ENCODE data around the gene CYP4B1.
"Not testable (repeated sequence)": the region's sequence is repeated elsewhere in the genome, so short reads cannot be mapped to it uniquely, and the experiment has no call there.

The CYP4B1 gene

DNA sequence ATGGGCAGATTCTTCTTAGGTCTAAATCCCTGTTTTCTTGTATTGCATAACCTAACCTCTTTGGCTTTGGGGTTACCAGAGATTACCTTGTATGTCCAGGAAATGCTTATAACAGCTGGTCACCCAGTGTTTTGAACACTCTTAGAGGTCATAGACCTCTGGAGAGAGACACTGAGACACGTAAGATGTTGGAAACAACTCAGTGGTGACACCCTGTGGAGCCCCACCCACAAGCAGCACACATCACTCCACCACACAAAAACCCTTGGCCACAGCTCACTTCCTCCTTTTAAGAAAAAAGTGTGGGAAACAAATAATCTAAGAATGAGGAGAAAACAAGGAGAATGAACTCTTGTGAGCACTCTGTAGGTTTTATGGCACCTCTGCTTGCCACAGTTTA is 26.3 kb upstream of the CYP4B1 start:
- Mint-ChIP-seq H3K27ac (no peak overlapping the region), H3K27me3 (peaks cover 17% of the 10 kb centered on the region)

DNA sequence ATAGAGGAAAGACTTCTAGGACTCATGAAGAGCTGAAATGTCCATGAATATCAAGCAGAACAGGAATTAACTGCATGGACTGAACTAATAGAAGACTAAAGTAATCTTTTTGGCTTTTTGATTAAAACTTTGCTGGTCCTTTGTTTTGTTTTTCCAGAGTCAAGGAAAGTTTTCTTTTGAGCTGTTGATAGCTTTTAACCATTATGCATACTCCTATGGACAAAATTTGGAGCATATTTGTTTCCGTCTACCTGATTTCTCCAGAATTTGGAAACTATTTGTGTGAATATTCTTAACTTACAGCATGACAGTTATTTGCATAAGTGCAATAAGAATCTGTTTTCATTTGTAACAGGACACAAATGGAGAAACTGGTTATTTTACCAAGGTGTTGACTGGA is 24.5 kb upstream of the CYP4B1 start:
- Mint-ChIP-seq H3K9me3 (peaks cover 12% of the 10 kb centered on the region), H3K36me3 (peaks cover 4% of the 10 kb centered on the region)

More for the DNA sequence above, 26.3 kb upstream of the CYP4B1 start:
- peaks cover 8% of the 10 kb centered on the region for H3K36me3 Mint-ChIP-seq
- no peaks in the 10 kb centered on the region for H3K4me1 Mint-ChIP-seq
- H3K9me3 Mint-ChIP-seq: peaks cover 16% of the 10 kb centered on the region
- H3K4me3 Mint-ChIP-seq: no peak overlapping the region

DNA sequence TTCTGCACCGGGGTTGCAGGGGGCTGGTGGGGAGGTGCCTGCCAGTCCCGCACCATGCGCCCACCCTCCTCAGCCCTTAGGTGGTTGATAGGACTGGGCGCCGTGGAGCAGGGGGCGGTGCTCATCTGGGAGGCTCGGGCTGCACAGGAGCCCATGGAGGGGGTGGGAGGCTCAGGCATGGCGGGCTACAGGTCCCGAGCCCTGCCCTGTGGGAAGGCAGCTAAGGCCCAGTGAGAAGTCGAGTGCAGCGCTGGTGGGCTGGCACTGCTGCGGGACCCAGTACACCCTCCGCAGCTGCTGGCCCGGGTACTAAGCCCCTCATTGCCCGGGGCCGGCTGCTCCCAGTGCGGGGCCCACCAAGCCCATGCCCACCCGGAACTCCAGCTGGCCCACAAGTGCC is 20.4 kb upstream of the CYP4B1 start:
- not testable (repeated sequence) for H3K27me3 Mint-ChIP-seq, H3K4me3 Mint-ChIP-seq, H3K27ac Mint-ChIP-seq, H3K4me1 Mint-ChIP-seq, H3K9me3 Mint-ChIP-seq, H3K36me3 Mint-ChIP-seq

More for the DNA sequence above, 24.5 kb upstream of the CYP4B1 start:
- no peak overlapping the region for H3K4me3 Mint-ChIP-seq
- peaks cover 7% of the 10 kb centered on the region for H3K27me3 Mint-ChIP-seq
- H3K4me1 Mint-ChIP-seq: no peaks in the 10 kb centered on the region
- no peak overlapping the region for H3K27ac Mint-ChIP-seq

DNA sequence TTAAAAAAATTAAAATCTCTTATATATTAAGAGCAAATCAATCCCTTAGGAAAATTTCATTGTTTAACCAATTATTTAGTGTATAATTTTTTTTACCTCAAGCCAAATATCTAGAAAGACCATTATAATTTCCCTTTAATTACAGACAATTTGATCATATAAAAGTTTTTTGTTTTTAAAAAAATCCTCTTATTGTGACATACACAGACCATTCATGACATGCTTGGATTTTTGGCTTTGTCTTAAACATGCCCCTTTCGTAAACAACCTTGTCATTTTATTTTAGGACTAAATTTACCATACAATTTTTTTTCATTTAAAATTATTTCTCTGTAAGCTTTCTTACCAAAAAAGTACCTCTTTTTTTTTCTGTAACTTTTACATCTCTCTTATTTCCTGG is 14.2 kb upstream of the CYP4B1 start:
- Mint-ChIP-seq H3K4me1 (no peaks in the 10 kb centered on the region), H3K9me3 (peaks cover 5% of the 10 kb centered on the region), H3K36me3 (peaks cover 1% of the 10 kb centered on the region), H3K4me3 (no peak overlapping the region), H3K27me3 (peaks cover 9% of the 10 kb centered on the region), H3K27ac (no peak overlapping the region)

DNA sequence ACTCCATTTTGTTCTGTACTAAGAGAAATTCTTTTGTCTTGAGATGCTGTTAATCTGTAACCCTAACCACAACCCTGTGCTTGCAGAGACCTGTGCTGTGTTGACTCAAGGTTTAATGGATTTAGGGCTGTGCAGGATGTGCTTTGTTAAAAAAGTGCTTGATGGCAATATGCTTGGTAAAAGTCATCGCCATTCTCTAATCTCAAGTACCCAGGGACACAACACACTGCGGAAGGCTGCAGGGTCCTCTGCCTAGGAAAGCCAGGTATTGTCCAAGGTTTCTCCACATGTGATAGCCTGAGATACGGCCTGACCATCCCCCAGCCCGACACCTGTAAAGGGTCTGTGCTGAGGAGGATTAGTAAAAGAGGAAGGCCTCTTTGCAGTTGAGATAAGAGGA is 10.2 kb upstream of the CYP4B1 start:
- not testable (repeated sequence) for H3K4me1 Mint-ChIP-seq, H3K9me3 Mint-ChIP-seq, H3K36me3 Mint-ChIP-seq, H3K4me3 Mint-ChIP-seq, H3K27me3 Mint-ChIP-seq, H3K27ac Mint-ChIP-seq

DNA sequence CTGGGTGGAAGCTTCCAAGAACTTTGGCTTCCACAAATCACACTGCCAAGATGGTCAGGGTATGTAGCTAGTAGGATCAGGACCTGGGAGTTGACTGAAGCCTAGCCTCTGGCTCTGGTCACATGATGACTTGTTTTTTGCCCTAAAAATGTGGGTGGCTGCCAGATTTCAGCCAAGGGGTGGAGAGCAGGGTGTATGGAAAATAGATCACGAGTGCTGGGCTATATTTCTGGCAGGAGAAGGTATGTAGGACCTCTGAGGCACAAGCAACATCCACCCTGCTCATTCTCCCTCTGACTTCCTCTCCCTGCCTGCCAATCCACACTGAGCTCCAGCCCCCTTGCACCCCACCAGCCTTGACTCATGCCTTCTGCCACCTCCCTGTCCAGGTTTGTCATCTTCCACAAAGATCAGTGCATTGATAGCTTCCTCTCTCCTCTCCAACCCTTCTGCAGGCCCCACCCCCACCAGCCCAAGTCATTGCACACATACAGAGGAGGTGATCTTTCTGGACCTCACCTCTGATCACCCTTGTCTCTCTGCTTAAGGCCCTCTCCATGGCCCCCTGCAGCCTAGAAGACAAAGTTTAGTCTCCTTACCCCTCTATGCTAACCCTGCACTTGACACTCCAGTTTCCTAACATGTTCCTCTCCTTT is 8.3 kb upstream of the CYP4B1 start:
- no peak overlapping the region for H3K27ac Mint-ChIP-seq
- no peaks in the 10 kb centered on the region for H3K9me3 Mint-ChIP-seq
- H3K4me3 Mint-ChIP-seq: no peak overlapping the region
- H3K27me3 Mint-ChIP-seq: peaks cover 9% of the 10 kb centered on the region
- no peaks in the 10 kb centered on the region for H3K4me1 Mint-ChIP-seq
- no peaks in the 10 kb centered on the region for H3K36me3 Mint-ChIP-seq

DNA sequence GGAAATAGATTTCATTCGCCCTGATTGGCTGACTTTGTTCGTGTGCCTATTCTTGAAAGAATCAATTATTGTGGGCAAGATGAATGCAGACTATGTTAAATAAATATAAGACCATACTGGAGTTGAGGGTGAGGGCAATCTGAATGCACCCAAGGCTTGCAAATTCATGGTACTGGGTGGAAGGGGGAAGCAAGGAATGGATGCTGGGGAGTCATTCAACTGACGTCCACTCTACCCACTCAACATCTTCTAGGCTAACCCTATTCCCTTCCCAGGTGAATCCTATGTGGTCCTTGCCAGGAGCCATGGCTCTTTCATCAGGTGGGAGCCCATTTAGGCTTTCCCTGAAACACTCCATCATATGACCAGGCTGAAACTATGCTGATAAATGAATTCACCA is 5.7 kb upstream of the CYP4B1 start:
- Mint-ChIP-seq H3K9me3 (no peaks in the 10 kb centered on the region), H3K27me3 (peaks cover 14% of the 10 kb centered on the region), H3K27ac (no peak overlapping the region), H3K36me3 (no peaks in the 10 kb centered on the region), H3K4me1 (no peaks in the 10 kb centered on the region), H3K4me3 (no peak overlapping the region)

DNA sequence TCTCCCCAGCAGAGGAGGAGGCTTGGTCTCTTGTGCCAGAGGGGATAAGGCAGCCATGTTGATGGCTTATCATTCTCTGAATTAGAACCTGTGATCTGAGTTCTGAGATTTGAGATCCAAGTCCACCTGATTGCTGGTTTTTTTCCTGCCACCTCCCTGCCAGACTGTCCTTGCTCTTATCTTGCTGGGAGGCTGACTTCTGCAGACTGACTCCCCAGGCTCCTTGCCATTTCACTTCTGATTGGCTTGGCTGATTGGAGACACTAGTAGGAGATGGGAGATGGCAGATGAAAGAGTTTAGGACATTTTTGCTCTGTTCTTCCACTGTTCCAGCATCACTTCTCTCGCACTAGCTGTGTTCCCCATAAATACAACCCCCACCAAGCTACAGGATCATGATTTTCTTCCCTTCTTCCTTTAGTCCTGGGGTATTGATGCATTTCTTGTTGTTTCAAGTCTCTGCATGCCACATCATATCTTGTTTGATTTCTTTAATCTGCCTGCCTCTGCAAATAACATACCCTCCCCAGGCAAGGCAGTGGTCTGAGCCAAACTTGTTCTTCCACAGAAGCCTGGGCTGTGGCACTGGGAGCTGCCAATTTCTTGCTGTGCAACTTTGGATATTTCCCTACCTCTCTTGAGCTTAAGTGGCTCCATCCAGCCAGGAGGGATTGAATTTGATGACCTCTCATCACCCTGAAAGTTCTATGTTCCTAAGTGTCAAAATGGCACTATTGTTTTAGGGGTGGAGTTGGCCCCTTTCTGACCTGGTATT is 963 bp upstream of the CYP4B1 start:
- Mint-ChIP-seq H3K36me3 (no peaks in the 10 kb centered on the region), H3K4me1 (no peaks in the 10 kb centered on the region), H3K4me3 (no peak overlapping the region), H3K27ac (no peak overlapping the region), H3K9me3 (no peaks in the 10 kb centered on the region), H3K27me3 (peaks cover 13% of the 10 kb centered on the region)

DNA sequence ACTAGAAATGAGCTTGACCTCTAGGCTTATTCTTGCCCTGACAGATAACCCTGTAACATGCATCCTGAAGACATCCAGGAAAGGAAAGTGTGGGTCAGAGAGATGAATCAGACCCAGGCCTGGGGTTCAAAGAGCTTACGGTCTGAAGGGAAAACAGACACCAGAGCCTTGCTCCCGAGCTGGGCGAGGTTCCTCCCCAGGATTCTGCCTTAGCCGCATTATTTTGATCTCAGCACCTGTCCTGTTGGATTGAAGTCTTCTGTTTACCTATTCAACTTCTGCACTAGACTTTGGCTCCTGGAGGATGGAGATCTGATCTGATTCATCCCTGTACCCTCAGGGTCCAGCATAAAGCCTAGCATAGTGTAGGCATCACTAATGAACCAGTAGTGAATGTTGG is 1.9 kb downstream of the CYP4B1 start:
- H3K9me3 Mint-ChIP-seq: no peaks in the 10 kb centered on the region
- H3K36me3 Mint-ChIP-seq: no peaks in the 10 kb centered on the region
- H3K4me3 Mint-ChIP-seq: no peak overlapping the region
- no peak overlapping the region for H3K27ac Mint-ChIP-seq
- H3K27me3 Mint-ChIP-seq: peaks cover 13% of the 10 kb centered on the region
- H3K4me1 Mint-ChIP-seq: no peaks in the 10 kb centered on the region

DNA sequence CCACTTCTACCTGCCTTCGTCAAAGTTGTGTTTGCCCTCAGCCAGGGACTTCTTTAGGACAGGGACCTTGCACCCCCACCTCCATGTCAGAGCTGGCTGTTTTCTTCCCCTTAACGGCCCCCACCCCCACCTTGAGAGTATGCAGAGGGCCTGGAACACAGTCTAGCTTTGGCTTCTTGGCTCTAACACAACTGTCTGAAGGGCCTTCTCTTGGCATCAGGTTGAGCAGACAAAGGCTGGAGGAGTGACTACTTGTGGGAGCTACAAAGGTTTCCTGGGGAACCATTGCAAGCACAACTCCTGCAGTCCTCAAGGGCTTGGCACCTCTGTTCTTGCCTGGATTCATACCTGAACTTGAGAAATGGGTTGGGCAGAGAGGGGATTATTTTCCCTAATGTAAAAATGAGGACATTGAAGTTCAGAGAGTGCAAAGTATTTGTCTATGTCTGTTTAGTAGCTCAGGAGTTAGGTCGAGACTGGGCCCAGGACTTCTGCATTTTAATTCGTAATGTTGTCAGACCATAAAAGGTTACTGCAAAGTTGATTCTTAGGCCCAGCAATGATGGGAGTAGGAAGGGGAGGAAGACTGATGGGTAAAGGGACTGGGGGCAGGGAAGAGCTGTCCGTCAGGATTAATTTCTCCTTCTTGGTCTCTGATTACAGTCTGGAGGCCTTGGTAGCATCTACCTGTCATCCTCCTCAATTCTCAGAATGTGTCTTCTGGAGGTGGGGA is 2.6 kb downstream of the CYP4B1 start:
- H3K27ac Mint-ChIP-seq: no peak overlapping the region
- H3K4me3 Mint-ChIP-seq: no peak overlapping the region
- no peaks in the 10 kb centered on the region for H3K36me3 Mint-ChIP-seq

DNA sequence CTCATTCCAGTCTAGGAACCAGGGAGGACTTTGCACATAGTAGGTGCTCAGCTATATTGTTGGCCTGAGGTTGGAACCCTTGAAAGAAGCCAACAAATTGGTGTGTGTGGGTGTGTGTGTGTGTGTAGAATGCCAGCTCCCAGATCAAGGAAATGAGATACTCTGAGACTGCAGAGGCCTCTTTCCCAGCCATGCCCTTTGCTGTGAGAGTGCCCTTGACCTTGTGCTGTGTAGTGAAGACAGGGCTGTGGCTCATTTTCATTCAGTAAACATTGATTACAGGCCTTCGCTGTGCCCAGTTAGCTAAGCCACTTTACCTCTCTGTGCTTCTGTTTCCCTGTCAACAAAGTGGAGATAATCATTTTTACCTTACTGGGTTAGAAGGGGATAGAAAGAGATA is 3.2 kb downstream of the CYP4B1 start:
- H3K4me3 Mint-ChIP-seq: no peak overlapping the region
- H3K27ac Mint-ChIP-seq: no peak overlapping the region
- no peaks in the 10 kb centered on the region for H3K9me3 Mint-ChIP-seq
- H3K4me1 Mint-ChIP-seq: no peaks in the 10 kb centered on the region
- H3K36me3 Mint-ChIP-seq: no peaks in the 10 kb centered on the region
- peaks cover 9% of the 10 kb centered on the region for H3K27me3 Mint-ChIP-seq

More for the DNA sequence above, 2.6 kb downstream of the CYP4B1 start:
- peaks cover 10% of the 10 kb centered on the region for H3K27me3 Mint-ChIP-seq
- no peaks in the 10 kb centered on the region for H3K9me3 Mint-ChIP-seq
- H3K4me1 Mint-ChIP-seq: no peaks in the 10 kb centered on the region

DNA sequence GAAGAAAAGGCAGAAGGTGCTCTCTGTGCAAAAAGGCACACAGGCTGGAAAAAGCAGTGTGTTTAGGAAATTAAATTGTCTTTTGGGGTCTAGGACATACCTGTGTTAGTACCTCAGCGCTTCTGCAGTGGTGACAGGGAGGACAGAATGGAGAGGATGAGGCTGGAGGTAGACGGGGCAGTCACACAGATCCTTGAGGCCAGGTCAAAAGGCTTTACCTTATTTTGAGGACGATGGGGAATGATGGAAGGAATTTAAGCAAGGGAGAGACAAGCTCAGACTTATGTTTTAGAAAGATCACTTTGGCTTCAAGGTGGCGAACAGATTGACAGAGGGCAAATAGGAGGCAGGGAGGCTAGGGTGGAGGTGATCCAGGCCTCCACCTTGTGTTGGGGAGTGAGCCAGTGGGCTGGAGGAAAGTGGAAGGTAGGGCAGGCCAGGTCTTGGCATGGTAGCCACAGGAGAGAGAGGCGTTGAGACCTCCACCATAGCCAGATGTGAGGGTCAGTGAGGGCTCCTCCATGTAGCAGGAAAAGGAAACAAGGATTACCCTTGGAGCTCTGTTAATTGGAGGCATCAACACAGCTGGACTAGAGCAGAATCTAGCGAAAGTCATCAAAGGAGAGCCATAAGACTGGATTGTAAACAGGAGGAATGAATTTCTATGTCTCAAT is 4.2 kb downstream of the CYP4B1 start:
- Mint-ChIP-seq H3K36me3 (no peaks in the 10 kb centered on the region), H3K27me3 (peaks cover 6% of the 10 kb centered on the region), H3K27ac (no peak overlapping the region)

DNA sequence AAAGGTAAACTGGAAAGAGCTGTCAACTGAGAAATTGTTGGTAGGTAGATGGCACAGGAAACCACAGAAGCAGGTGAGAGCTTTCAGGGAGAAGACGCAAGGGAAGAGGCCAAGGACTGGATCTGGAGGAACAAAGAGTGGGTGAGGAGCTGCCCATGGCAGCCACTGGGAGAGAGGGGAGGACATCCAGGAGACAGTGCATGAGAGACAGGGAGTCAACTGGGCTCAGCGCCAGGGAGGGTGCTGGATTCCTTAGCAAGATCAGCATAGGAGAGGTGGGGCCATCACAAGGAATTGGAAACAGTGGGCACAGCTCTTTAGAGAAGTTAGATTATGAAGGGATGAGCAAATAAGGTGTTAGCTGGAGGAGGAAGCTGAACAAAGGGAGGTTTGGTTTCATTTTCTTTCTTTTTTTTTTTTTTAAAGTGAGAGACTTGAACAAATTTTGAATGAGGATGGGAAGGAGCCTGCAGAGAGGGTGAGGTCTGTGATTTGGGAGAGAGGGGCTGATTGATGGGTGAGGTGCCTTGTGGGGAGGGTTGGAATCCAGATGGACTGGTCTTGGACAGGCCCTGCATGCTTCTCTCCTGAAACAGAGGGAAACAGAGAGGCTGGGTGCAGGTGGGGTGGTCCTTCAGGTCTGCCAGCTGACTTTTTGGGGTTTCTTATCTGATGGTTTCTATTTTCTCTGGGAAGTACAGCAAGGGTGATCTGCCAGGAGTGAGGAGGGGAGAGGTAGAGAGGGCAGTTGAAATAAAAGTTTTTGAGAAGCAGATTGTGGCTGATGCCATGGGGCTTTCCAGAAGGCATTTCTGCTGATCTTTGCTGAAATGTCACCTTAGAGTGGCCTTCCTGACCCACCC is 5.4 kb downstream of the CYP4B1 start:
- no peaks in the 10 kb centered on the region for H3K9me3 Mint-ChIP-seq
- no peaks in the 10 kb centered on the region for H3K4me1 Mint-ChIP-seq
- H3K4me3 Mint-ChIP-seq: no peak overlapping the region
- no peak overlapping the region for H3K27ac Mint-ChIP-seq
- H3K27me3 Mint-ChIP-seq: peaks cover 5% of the 10 kb centered on the region
- no peaks in the 10 kb centered on the region for H3K36me3 Mint-ChIP-seq

More for the DNA sequence above, 4.2 kb downstream of the CYP4B1 start:
- no peaks in the 10 kb centered on the region for H3K9me3 Mint-ChIP-seq
- H3K4me1 Mint-ChIP-seq: no peaks in the 10 kb centered on the region
- H3K4me3 Mint-ChIP-seq: no peak overlapping the region

DNA sequence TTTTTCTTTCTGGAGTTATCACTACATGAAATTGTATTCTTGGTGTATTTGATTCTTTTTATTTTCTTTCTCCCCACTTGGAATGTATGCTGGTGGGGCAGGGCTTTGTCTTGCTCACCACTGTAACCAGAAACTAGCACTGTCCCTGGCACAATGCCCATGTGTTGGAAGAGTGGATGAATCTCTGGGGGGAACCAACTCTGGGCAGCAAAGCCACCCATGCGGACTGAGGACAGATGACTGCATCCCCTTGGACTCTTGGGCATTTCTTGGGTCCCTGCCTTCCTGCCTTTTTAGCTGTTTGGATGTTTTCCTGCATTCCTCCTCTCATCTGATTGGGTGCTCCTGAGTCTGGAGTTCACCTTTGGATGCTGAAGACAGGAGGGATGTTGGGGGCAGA is 6.1 kb downstream of the CYP4B1 start:
- H3K9me3 Mint-ChIP-seq: no peaks in the 10 kb centered on the region
- H3K27me3 Mint-ChIP-seq: no peaks in the 10 kb centered on the region
- H3K27ac Mint-ChIP-seq: no peak overlapping the region
- H3K4me3 Mint-ChIP-seq: no peak overlapping the region
- H3K36me3 Mint-ChIP-seq: no peaks in the 10 kb centered on the region
- no peaks in the 10 kb centered on the region for H3K4me1 Mint-ChIP-seq

DNA sequence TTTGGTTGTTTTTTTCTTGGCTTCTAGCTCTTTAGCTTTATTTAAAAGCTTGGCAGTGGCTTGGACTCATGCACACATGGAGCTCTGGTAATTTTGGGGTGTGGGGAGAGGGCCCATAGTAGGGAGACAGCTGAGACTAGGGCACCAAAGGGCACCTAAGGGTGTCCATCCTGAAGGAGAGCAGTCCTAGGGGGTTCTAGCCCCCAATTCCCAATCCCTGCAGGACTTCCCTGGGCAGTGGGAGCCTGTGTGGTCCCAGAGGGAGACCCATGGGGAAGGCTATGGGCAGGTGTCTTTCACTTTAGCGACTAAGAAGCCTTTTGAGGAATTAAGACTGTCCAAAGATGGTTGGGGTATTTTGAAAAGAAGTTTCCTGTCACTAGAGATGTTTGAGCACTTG is 6.9 kb downstream of the CYP4B1 start:
- Mint-ChIP-seq H3K27me3 (no peaks in the 10 kb centered on the region), H3K9me3 (no peaks in the 10 kb centered on the region), H3K36me3 (no peaks in the 10 kb centered on the region), H3K4me1 (no peaks in the 10 kb centered on the region), H3K27ac (no peak overlapping the region), H3K4me3 (no peak overlapping the region)
